GM23338 (cell line): ENCODE data around the gene NEK7. TPM values are rescaled to one million over a fixed set of nuclear protein-coding genes. Genes with fewer than 3 reads are reported as not detected.

Experiments used
- ATAC-seq: fragments of 200-7000 bp; cut with Tn5 transposase; 3 replicates; pipeline ENCODE4 v1.9.1; 2020
- DNase-seq: peaks from one replicate; pipeline ENCODE4 v3.0.0-alpha.2; 2015; ENCODE audit warnings: low spot score
- H2AFZ ChIP-seq: fragments of 200-600 bp; sonication (generic); 2 replicates; pipeline ENCODE4 v1.8.0; 2016; ENCODE audit warnings: antibody characterized with exemption, mild to moderate bottlenecking, moderate library complexity
- H3F3A ChIP-seq: fragments of 200-600 bp; sonication (generic); replicated peaks from 2 replicates; pipeline ENCODE4 v1.8.0; 2017; ENCODE audit warnings: antibody characterized with exemption, mixed run types, low read depth
- H3K27ac ChIP-seq: fragments of 200-600 bp; sonication (generic); 2 replicates; pipeline ENCODE4 v1.6.1; 2016; ENCODE audit warnings: low read depth
- H3K27me3 ChIP-seq: fragments of 200-600 bp; sonication (generic); 2 replicates; pipeline ENCODE4 v1.8.0; 2016; ENCODE audit warnings: mild to moderate bottlenecking, mixed run types, moderate library complexity; ENCODE audit not compliant: insufficient read depth
- H3K36me3 ChIP-seq: fragments of 200-600 bp; sonication (generic); 2 replicates; pipeline ENCODE4 v1.8.0; 2016; ENCODE audit warnings: mild to moderate bottlenecking; ENCODE audit not compliant: insufficient read depth
- H3K4me1 ChIP-seq: fragments of 200-600 bp; sonication (generic); 2 replicates; pipeline ENCODE4 v1.8.0; 2016; ENCODE audit warnings: mild to moderate bottlenecking, moderate library complexity; ENCODE audit not compliant: insufficient read depth
- H3K4me2 ChIP-seq: fragments of 200-600 bp; sonication (generic); 2 replicates; pipeline ENCODE4 v1.7.1; 2017; ENCODE audit warnings: mixed run types
- H3K4me3 ChIP-seq: fragments of 200-600 bp; sonication (generic); 2 replicates; pipeline ENCODE4 v1.6.1; 2016; ENCODE audit warnings: mixed run types
- H3K79me2 ChIP-seq: fragments of 200-600 bp; sonication (generic); replicated peaks from 2 replicates; pipeline ENCODE4 v1.8.0; 2017; ENCODE audit warnings: mild to moderate bottlenecking; ENCODE audit not compliant: insufficient read depth
- H3K9me2 ChIP-seq: fragments of 200-600 bp; sonication (generic); 2 replicates; pipeline ENCODE4 v1.8.0; 2017; ENCODE audit not compliant: insufficient read depth
- H4K20me1 ChIP-seq: fragments of 200-600 bp; sonication (generic); replicated peaks from 2 replicates; pipeline ENCODE4 v1.8.0; 2017; ENCODE audit warnings: mild to moderate bottlenecking; ENCODE audit not compliant: insufficient read depth
- H3K27ac Mint-ChIP-seq: 2 replicates; pipeline ENCODE4 v1.8.0; 2020; ENCODE audit warnings: inconsistent platforms, mild to moderate bottlenecking, moderate library complexity, mixed read lengths
- H3K27me3 Mint-ChIP-seq: 3 replicates; pipeline ENCODE4 v1.8.0; 2022; ENCODE audit warnings: low read depth, mild to moderate bottlenecking, moderate library complexity, mixed read lengths, inconsistent platforms; ENCODE audit not compliant: insufficient read depth, poor library complexity
- H3K36me3 Mint-ChIP-seq: 3 replicates; pipeline ENCODE4 v1.8.0; 2021; ENCODE audit warnings: low read depth, mild to moderate bottlenecking, inconsistent platforms, moderate library complexity, mixed read lengths
- H3K4me1 Mint-ChIP-seq: 3 replicates; pipeline ENCODE4 v1.8.0; 2020; ENCODE audit warnings: mild to moderate bottlenecking, inconsistent platforms, mixed read lengths
- H3K4me3 Mint-ChIP-seq: 3 replicates; pipeline ENCODE4 v1.8.0; 2021; ENCODE audit warnings: moderate library complexity, mild to moderate bottlenecking, inconsistent platforms, mixed read lengths
- H3K9me3 Mint-ChIP-seq: 3 replicates; pipeline ENCODE4 v1.8.0; 2020; ENCODE audit warnings: moderate library complexity, mild to moderate bottlenecking, inconsistent platforms, mixed read lengths
- CREB1 ChIP-seq: fragments of 250-450 bp; sonication (Bioruptor Pico); IDR thresholded peaks from 2 replicates; pipeline ENCODE4 v1.5.0; 2020; ENCODE audit warnings: low read depth, mild to moderate bottlenecking, moderate library complexity
- EZH2 ChIP-seq: fragments of 200-600 bp; sonication (generic); IDR thresholded peaks from one replicate; pipeline ENCODE4 v1.8.0; 2017; ENCODE audit warnings: antibody characterized with exemption, mild to moderate bottlenecking, low read depth; ENCODE audit not compliant: unreplicated experiment
- EZH2phosphoT487 ChIP-seq: fragments of 200-600 bp; sonication (generic); IDR thresholded peaks from one replicate; pipeline ENCODE4 v1.8.1; 2018; ENCODE audit warnings: antibody characterized with exemption; ENCODE audit not compliant: unreplicated experiment
- JUNB ChIP-seq: IDR thresholded peaks from one replicate; pipeline ENCODE4 v1.6.1; 2016; ENCODE audit warnings: antibody characterized with exemption; ENCODE audit not compliant: unreplicated experiment
- NANOG ChIP-seq: IDR thresholded peaks from 2 replicates; pipeline ENCODE4 v1.6.1; 2016; ENCODE audit warnings: antibody characterized with exemption, borderline replicate concordance
- POLR2AphosphoS5 ChIP-seq: IDR thresholded peaks from 2 replicates; pipeline ENCODE4 v1.6.1; 2016; ENCODE audit warnings: antibody characterized with exemption, low read depth
- STAT1 ChIP-seq: IDR thresholded peaks from one replicate; pipeline ENCODE4 v1.6.1; 2016; ENCODE audit warnings: antibody characterized with exemption; ENCODE audit not compliant: unreplicated experiment
- polyA plus RNA-seq: library from polyadenylated mRNA; unstranded; fragments of >200 nt; fragmentation: Nextera tagmentation; extraction: Ambion mirVana; gene quantifications from 2 replicates; pipeline ENCODE4 v1.2.1, GENCODE V29; 2016
- total RNA-seq: library from RNA; depleted of rRNA; stranded (reverse); fragments of >200 nt; shearing (Covaris generic); gene quantifications from 2 replicates; pipeline ENCODE4 v1.2.3, GENCODE V29; 2014
- TF ChIP-seq, protein P1 (sequence below): IDR thresholded peaks from one replicate; pipeline ENCODE4 v1.6.1; 2018; ENCODE audit warnings: antibody characterized with exemption; ENCODE audit not compliant: unreplicated experiment

The NEK7 gene
- total and polyA plus RNA-seq, 2 experiments from 2014 or later, result 4.8 to 15.3 TPM

DNA sequence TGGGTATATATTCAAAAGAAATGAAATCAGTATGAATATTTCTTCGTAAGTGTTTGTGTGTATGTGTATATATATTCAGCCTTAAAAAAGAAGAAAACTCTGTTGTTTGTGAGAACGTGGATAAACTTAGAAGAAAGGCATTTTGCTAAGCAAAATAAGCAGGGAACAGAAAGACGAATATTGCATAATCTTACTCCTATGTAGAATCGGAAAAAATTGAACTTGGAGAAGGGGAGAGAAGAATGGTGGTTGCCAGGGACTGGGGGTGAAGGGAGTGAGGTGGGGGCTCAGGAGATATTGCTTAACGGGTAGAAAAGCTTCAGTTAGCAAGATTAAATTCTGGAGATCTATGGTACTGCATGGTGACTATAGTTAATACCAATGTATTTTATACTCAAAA, 40.3 kb upstream of the NEK7 start:
- no peak for DNase-seq
- H3K4me1 Mint-ChIP-seq, result no peaks in the 10 kb centered on the region

GRCh38 chr1:198117267-198117666, 39.5 kb upstream of the NEK7 start:
- Mint-ChIP-seq H3K4me3 (no peak overlapping the region), H3K27ac (no peak overlapping the region), H3K9me3 (no peaks in the 10 kb centered on the region), H3K36me3 (no peaks in the 10 kb centered on the region), H3K4me1 (no peaks in the 10 kb centered on the region), H3K27me3 (peaks cover 1% of the 10 kb centered on the region)
- Histone ChIP-seq H3K79me2 (no peaks in the 10 kb centered on the region), H3K27ac (no peak overlapping the region), H2AFZ (no peak overlapping the region), H3F3A (no peaks in the 10 kb centered on the region), H4K20me1 (no peaks in the 10 kb centered on the region), H3K4me3 (no peak overlapping the region), H3K9me2 (no peaks in the 10 kb centered on the region; the same call in 1 of the 2 replicates), H3K4me2 (no peak overlapping the region), H3K27me3 (no peaks in the 10 kb centered on the region), H3K4me1 (no peaks in the 10 kb centered on the region), H3K36me3 (no peaks in the 10 kb centered on the region)
- ATAC-seq, result no peak
- no peak for TF ChIP-seq STAT1
- TF ChIP-seq, protein P1, sequence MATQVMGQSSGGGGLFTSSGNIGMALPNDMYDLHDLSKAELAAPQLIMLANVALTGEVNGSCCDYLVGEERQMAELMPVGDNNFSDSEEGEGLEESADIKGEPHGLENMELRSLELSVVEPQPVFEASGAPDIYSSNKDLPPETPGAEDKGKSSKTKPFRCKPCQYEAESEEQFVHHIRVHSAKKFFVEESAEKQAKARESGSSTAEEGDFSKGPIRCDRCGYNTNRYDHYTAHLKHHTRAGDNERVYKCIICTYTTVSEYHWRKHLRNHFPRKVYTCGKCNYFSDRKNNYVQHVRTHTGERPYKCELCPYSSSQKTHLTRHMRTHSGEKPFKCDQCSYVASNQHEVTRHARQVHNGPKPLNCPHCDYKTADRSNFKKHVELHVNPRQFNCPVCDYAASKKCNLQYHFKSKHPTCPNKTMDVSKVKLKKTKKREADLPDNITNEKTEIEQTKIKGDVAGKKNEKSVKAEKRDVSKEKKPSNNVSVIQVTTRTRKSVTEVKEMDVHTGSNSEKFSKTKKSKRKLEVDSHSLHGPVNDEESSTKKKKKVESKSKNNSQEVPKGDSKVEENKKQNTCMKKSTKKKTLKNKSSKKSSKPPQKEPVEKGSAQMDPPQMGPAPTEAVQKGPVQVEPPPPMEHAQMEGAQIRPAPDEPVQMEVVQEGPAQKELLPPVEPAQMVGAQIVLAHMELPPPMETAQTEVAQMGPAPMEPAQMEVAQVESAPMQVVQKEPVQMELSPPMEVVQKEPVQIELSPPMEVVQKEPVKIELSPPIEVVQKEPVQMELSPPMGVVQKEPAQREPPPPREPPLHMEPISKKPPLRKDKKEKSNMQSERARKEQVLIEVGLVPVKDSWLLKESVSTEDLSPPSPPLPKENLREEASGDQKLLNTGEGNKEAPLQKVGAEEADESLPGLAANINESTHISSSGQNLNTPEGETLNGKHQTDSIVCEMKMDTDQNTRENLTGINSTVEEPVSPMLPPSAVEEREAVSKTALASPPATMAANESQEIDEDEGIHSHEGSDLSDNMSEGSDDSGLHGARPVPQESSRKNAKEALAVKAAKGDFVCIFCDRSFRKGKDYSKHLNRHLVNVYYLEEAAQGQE, result no peak
- no peak for TF ChIP-seq POLR2AphosphoS5
- DNase-seq, result no peak

More for the DNA sequence above, 40.3 kb upstream of the NEK7 start:
- Histone ChIP-seq H3K27ac (no peak overlapping the region), H3K4me1 (no peaks in the 10 kb centered on the region), H3K79me2 (no peaks in the 10 kb centered on the region), H3K36me3 (no peaks in the 10 kb centered on the region), H3K4me3 (no peak overlapping the region), H3K27me3 (no peaks in the 10 kb centered on the region), H4K20me1 (no peaks in the 10 kb centered on the region), H3F3A (no peaks in the 10 kb centered on the region), H3K4me2 (no peak overlapping the region), H2AFZ (no peak overlapping the region), H3K9me2 (no peaks in the 10 kb centered on the region; the same call in 1 of the 2 replicates)
- TF ChIP-seq STAT1 (no peak), POLR2AphosphoS5 (no peak), JUNB (no peak), CREB1 (no peak), NANOG (no peak), EZH2phosphoT487 (no peak), EZH2 (no peak)
- TF ChIP-seq, protein P1, result no peak
- H3K27ac Mint-ChIP-seq, result no peak overlapping the region
- H3K9me3 Mint-ChIP-seq, result no peaks in the 10 kb centered on the region
- peaks cover 1% of the 10 kb centered on the region for H3K27me3 Mint-ChIP-seq
- H3K4me3 Mint-ChIP-seq, result no peak overlapping the region
- H3K36me3 Mint-ChIP-seq, result no peaks in the 10 kb centered on the region
- no peak for ATAC-seq
